Spinal cord (tissue), 10 donors: ENCODE measurements around the gene PEX26. TPM values are rescaled to one million over a fixed set of nuclear protein-coding genes. Genes with fewer than 3 reads are reported as not detected.

ENCODE experiments used
- DNase-seq, 6 donors: peaks; one replicate each; pipeline versions ENCODE4 v3.0.0 to v3.0.0-alpha.2; 2013 to 2015; ENCODE audit warnings: low spot score in 6 of 6, low read depth in 4 of 6
- H3K27ac ChIP-seq: one replicate; pipeline ENCODE4 v1.5.1; 2013; ENCODE audit warnings: low read depth, low read length, control low read depth
- H3K27me3 ChIP-seq: one replicate; pipeline ENCODE4 v1.6.1; 2013; ENCODE audit warnings: low read length; ENCODE audit not compliant: control insufficient read depth, insufficient read depth
- H3K36me3 ChIP-seq: one replicate; pipeline ENCODE4 v1.6.1; 2013; ENCODE audit warnings: low read length; ENCODE audit not compliant: control insufficient read depth, insufficient read depth
- H3K4me1 ChIP-seq: one replicate; pipeline ENCODE4 v1.6.1; 2013; ENCODE audit warnings: low read length; ENCODE audit not compliant: control insufficient read depth, insufficient read depth
- H3K4me3 ChIP-seq: one replicate; pipeline ENCODE4 v1.5.1; 2013; ENCODE audit warnings: low read depth, low read length, control low read depth
- H3K9me3 ChIP-seq: one replicate; pipeline ENCODE4 v1.6.1; 2013; ENCODE audit warnings: low read length; ENCODE audit not compliant: control insufficient read depth, insufficient read depth
- WGBS: methylation state at CpG from one replicate; pipeline ENCODE4 v1.1.5; 2013; ENCODE audit warnings: missing lambda C conversion rate; ENCODE audit not compliant: insufficient coverage; 5-methylcytosine and 5-hydroxymethylcytosine counted together
- polyA plus RNA-seq, 2 donors: library from polyadenylated mRNA; unstranded; fragments of 120-200 nt; gene quantifications; one replicate each; pipeline ENCODE4 v1.2.1, GENCODE V29; 2013; ENCODE audit not compliant: insufficient read length in 2 of 2
- total RNA-seq, 2 donors: library from RNA; depleted of rRNA in 1 of 2; stranded (reverse); fragments of 120-200 nt in 1 of 2; fragments of >200 nt in 1 of 2; gene quantifications; one replicate each; pipeline versions ENCODE4 v1.2.3 to v1.2.4, GENCODE V29; 2013 to 2014
- donor health status: healthy.

PEX26 gene
- total and polyA plus RNA-seq, 4 donors: 18.2 to 58.8 (median 31.2) TPM

GRCh38 chr22:18055619-18056160 lies 22.1 kb upstream of the PEX26 start:
- Histone ChIP-seq H3K4me3 (no peak overlapping the region), H3K9me3 (no peaks in the 10 kb centered on the region), H3K36me3 (no peaks in the 10 kb centered on the region), H3K4me1 (peaks cover 12% of the 10 kb centered on the region), H3K27ac (peak overlapping the region; percentile 71), H3K27me3 (no peaks in the 10 kb centered on the region)
- 77% methylated on average over 5 of the region's 7 CpGs for WGBS
- no peak for DNase-seq

- peak in 1 of 6 donors; percentile 46 for DNase-seq
- H3K27ac ChIP-seq: peak overlapping the region; percentile 71
Measured at GRCh38 chr22:18056161-18056666, 21.6 kb upstream of the PEX26 start.

GRCh38 chr22:18056807-18057474 lies 20.8 kb upstream of the PEX26 start:
- Histone ChIP-seq H3K4me1 (peaks cover 16% of the 10 kb centered on the region), H3K9me3 (no peaks in the 10 kb centered on the region), H3K27ac (peak overlapping the region; percentile 40), H3K27me3 (no peaks in the 10 kb centered on the region), H3K4me3 (no peak overlapping the region), H3K36me3 (no peaks in the 10 kb centered on the region)
- 72% methylated on average over 8 of the region's 10 CpGs for WGBS
- no peak for DNase-seq

More at GRCh38 chr22:18056161-18056666, 21.6 kb upstream of the PEX26 start:
- Histone ChIP-seq H3K4me3 (no peak overlapping the region), H3K27me3 (no peaks in the 10 kb centered on the region), H3K4me1 (peaks cover 16% of the 10 kb centered on the region), H3K36me3 (no peaks in the 10 kb centered on the region), H3K9me3 (no peaks in the 10 kb centered on the region)
- WGBS: 81% methylated on average over 4 of the region's 4 CpGs

- Histone ChIP-seq H3K36me3 (no peaks in the 10 kb centered on the region), H3K27me3 (no peaks in the 10 kb centered on the region), H3K9me3 (no peaks in the 10 kb centered on the region), H3K27ac (no peak overlapping the region), H3K4me3 (no peak overlapping the region), H3K4me1 (peaks cover 16% of the 10 kb centered on the region)
- DNase-seq: peak in 1 of 6 donors; percentile 62
- 63% methylated on average over 2 of the region's 4 CpGs for WGBS
Measured at GRCh38 chr22:18057568-18058209, 20.1 kb upstream of the PEX26 start.

GRCh38 chr22:18058371-18059093 lies 19.3 kb upstream of the PEX26 start:
- DNase-seq: no peak
- H3K27ac ChIP-seq: no peak overlapping the region
- no peaks in the 10 kb centered on the region for H3K36me3 ChIP-seq
- WGBS: 93% methylated on average over 6 of the region's 7 CpGs
- peaks cover 19% of the 10 kb centered on the region for H3K4me1 ChIP-seq
- no peak overlapping the region for H3K4me3 ChIP-seq
- H3K27me3 ChIP-seq: no peaks in the 10 kb centered on the region
- H3K9me3 ChIP-seq: no peaks in the 10 kb centered on the region

- no peak overlapping the region for H3K4me3 ChIP-seq
- peaks cover 22% of the 10 kb centered on the region for H3K4me1 ChIP-seq
- DNase-seq: no peak
- no peak overlapping the region for H3K27ac ChIP-seq
- 87% methylated on average over 5 of the region's 5 CpGs for WGBS
- H3K9me3 ChIP-seq: no peaks in the 10 kb centered on the region
- no peaks in the 10 kb centered on the region for H3K27me3 ChIP-seq
- no peaks in the 10 kb centered on the region for H3K36me3 ChIP-seq
Measured at GRCh38 chr22:18059094-18059417, 18.7 kb upstream of the PEX26 start.

- DNase-seq: no peak
- no peaks in the 10 kb centered on the region for H3K27me3 ChIP-seq
- 98% methylated on average over 3 of the region's 3 CpGs for WGBS
- H3K4me3 ChIP-seq: no peak overlapping the region
- H3K27ac ChIP-seq: no peak overlapping the region
- H3K36me3 ChIP-seq: no peaks in the 10 kb centered on the region
- no peaks in the 10 kb centered on the region for H3K9me3 ChIP-seq
- H3K4me1 ChIP-seq: peaks cover 22% of the 10 kb centered on the region
Measured at GRCh38 chr22:18059473-18059872, 18.3 kb upstream of the PEX26 start.

- Histone ChIP-seq H3K27me3 (no peaks in the 10 kb centered on the region), H3K27ac (no peak overlapping the region), H3K36me3 (no peaks in the 10 kb centered on the region), H3K9me3 (no peaks in the 10 kb centered on the region), H3K4me3 (no peak overlapping the region), H3K4me1 (peaks cover 23% of the 10 kb centered on the region)
- WGBS: 58% methylated on average over 2 of the region's 5 CpGs
- DNase-seq: no peak
Measured at GRCh38 chr22:18059991-18060390, 17.8 kb upstream of the PEX26 start.

- Histone ChIP-seq H3K4me1 (peaks cover 23% of the 10 kb centered on the region), H3K4me3 (no peak overlapping the region), H3K36me3 (no peaks in the 10 kb centered on the region), H3K9me3 (no peaks in the 10 kb centered on the region), H3K27me3 (no peaks in the 10 kb centered on the region), H3K27ac (no peak overlapping the region)
- WGBS: 41% methylated on average over 8 of the region's 13 CpGs
- DNase-seq: no peak
Measured at GRCh38 chr22:18060646-18061620, 16.9 kb upstream of the PEX26 start.
